ENCODE data around the gene FBXO11. TPM values are rescaled to one million over a fixed set of nuclear protein-coding genes. Genes with fewer than 3 reads are reported as not detected.

The FBXO11 gene
- total and polyA plus RNA-seq, 4 donors: 9.2 to 46.8 (median 19.7) TPM

GRCh38 chr2:47843407-47843806 is 62.9 kb downstream of the FBXO11 start:
- DNase-seq (ENCODE audit: low spot score): no peak
- no peaks in the 10 kb centered on the region for H3K27me3 ChIP-seq (ENCODE audit: control insufficient read depth in 4 of 4, insufficient read depth in 4 of 4, low read length in 3 of 4)
- no peaks in the 10 kb centered on the region for H3K9me3 ChIP-seq (ENCODE audit: control insufficient read depth in 4 of 4, low read length in 3 of 4)
- H3K9ac ChIP-seq (ENCODE audit: low read depth in 1 of 2, low read length in 2 of 2): no peak overlapping the region
- WGBS: 100% methylated on average over 1 of the region's 1 CpG
- no peak overlapping the region for H3K4me3 ChIP-seq (ENCODE audit: low read depth in 1 of 3, low read length in 3 of 3)
- H3K27ac ChIP-seq (ENCODE audit: low read depth in 1 of 2, low read length in 2 of 2): no peak overlapping the region
- H3K4me1 ChIP-seq (ENCODE audit: control insufficient read depth in 4 of 4, insufficient read depth in 4 of 4, low read length in 3 of 4): peaks cover 1 to 3% (median 2%) of the 10 kb centered on the region in 4 donors
- H3K36me3 ChIP-seq (ENCODE audit: control insufficient read depth in 4 of 4, insufficient read depth in 3 of 4, low read depth in 1 of 4, low read length in 3 of 4): peaks cover 0 to 2% (median 0%) of the 10 kb centered on the region in 4 donors
- TF ChIP-seq RXRA (IDR thresholded peaks at IDR 0.05) (no peak), JUND (IDR thresholded peaks at IDR 0.05) (no peak), ATF3 (IDR thresholded peaks at IDR 0.05) (no peak), HNF4G (IDR thresholded peaks at IDR 0.05) (no peak), NR2F2 (IDR thresholded peaks at IDR 0.05) (no peak), EGR1 (IDR thresholded peaks at IDR 0.05; ENCODE audit: low read depth in 2 of 2) (no peak), CTCF (IDR thresholded peaks at IDR 0.05; ENCODE audit: low read depth, low read length, missing input control) (no peak), MAX (IDR thresholded peaks at IDR 0.05) (no peak), TAF1 (conservative IDR thresholded peaks at IDR 0.05) (no peak), YY1 (IDR thresholded peaks at IDR 0.05) (no peak), RAD21 (IDR thresholded peaks at IDR 0.05) (no peak), HNF4A (conservative IDR thresholded peaks at IDR 0.05) (no peak), SP1 (IDR thresholded peaks at IDR 0.05) (no peak), FOXA2 (IDR thresholded peaks at IDR 0.05) (no peak), FOXA1 (IDR thresholded peaks at IDR 0.05) (no peak)
- TF ChIP-seq, protein P1, sequence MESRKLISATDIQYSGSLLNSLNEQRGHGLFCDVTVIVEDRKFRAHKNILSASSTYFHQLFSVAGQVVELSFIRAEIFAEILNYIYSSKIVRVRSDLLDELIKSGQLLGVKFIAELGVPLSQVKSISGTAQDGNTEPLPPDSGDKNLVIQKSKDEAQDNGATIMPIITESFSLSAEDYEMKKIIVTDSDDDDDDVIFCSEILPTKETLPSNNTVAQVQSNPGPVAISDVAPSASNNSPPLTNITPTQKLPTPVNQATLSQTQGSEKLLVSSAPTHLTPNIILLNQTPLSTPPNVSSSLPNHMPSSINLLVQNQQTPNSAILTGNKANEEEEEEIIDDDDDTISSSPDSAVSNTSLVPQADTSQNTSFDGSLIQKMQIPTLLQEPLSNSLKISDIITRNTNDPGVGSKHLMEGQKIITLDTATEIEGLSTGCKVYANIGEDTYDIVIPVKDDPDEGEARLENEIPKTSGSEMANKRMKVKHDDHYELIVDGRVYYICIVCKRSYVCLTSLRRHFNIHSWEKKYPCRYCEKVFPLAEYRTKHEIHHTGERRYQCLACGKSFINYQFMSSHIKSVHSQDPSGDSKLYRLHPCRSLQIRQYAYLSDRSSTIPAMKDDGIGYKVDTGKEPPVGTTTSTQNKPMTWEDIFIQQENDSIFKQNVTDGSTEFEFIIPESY (IDR thresholded peaks at IDR 0.05): no peak

DNA sequence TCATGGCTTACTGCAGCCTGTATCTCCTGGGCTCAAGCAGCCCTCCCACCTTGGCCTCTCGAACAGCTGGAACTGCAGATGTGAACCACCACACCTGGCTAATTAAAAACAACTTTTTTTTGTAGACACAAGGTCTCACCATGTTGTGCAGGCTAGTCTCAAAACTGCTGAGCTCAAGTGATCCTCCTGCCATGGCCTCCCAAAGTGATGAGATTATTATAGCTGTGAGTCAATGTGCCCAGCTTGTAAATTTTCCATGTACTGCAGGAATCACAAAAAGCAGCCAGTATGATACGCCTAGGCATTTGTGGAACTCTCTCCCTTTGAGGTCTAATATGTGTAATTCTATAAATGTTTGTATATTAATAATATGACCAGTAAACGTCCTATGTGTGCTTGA is 63.5 kb downstream of the FBXO11 start:
- H3K27me3 ChIP-seq (ENCODE audit: control insufficient read depth in 4 of 4, insufficient read depth in 4 of 4, low read length in 3 of 4): no peaks in the 10 kb centered on the region
- H3K27ac ChIP-seq (ENCODE audit: low read depth in 1 of 2, low read length in 2 of 2): no peak overlapping the region
- peaks cover 1 to 5% (median 3%) of the 10 kb centered on the region in 4 donors for H3K4me1 ChIP-seq (ENCODE audit: control insufficient read depth in 4 of 4, insufficient read depth in 4 of 4, low read length in 3 of 4)
- H3K36me3 ChIP-seq (ENCODE audit: control insufficient read depth in 4 of 4, insufficient read depth in 3 of 4, low read depth in 1 of 4, low read length in 3 of 4): peaks cover 0 to 2% (median 0%) of the 10 kb centered on the region in 4 donors
- 94% methylated on average over 3 of the region's 3 CpGs for WGBS
- TF ChIP-seq HNF4G (IDR thresholded peaks at IDR 0.05): no peak
- no peak for TF ChIP-seq GABPA (IDR thresholded peaks at IDR 0.05 in 1 of 2, conservative IDR thresholded peaks at IDR 0.05 in 1 of 2)
- no peak for TF ChIP-seq MAX (IDR thresholded peaks at IDR 0.05)
- TF ChIP-seq SP1 (IDR thresholded peaks at IDR 0.05): no peak
- no peak for TF ChIP-seq FOXA1 (IDR thresholded peaks at IDR 0.05)
- H3K9me3 ChIP-seq (ENCODE audit: control insufficient read depth in 4 of 4, low read length in 3 of 4): no peaks in the 10 kb centered on the region
- H3K9ac ChIP-seq (ENCODE audit: low read depth in 1 of 2, low read length in 2 of 2): no peak overlapping the region
- no peak for DNase-seq (ENCODE audit: low spot score)
- no peak overlapping the region for H3K4me3 ChIP-seq (ENCODE audit: low read depth in 1 of 3, low read length in 3 of 3)

Data from liver (tissue), 9 donors.